GM18907 (cell line): ENCODE data around the gene PSMD11.

Experiments used
- ATAC-seq: cut with Tn5 transposase; IDR thresholded peaks from one replicate; pipeline ENCODE4 v1.9.1; 2021; ENCODE audit warnings: mild to moderate bottlenecking, moderate library complexity; ENCODE audit not compliant: unreplicated experiment

PSMD11 gene

DNA sequence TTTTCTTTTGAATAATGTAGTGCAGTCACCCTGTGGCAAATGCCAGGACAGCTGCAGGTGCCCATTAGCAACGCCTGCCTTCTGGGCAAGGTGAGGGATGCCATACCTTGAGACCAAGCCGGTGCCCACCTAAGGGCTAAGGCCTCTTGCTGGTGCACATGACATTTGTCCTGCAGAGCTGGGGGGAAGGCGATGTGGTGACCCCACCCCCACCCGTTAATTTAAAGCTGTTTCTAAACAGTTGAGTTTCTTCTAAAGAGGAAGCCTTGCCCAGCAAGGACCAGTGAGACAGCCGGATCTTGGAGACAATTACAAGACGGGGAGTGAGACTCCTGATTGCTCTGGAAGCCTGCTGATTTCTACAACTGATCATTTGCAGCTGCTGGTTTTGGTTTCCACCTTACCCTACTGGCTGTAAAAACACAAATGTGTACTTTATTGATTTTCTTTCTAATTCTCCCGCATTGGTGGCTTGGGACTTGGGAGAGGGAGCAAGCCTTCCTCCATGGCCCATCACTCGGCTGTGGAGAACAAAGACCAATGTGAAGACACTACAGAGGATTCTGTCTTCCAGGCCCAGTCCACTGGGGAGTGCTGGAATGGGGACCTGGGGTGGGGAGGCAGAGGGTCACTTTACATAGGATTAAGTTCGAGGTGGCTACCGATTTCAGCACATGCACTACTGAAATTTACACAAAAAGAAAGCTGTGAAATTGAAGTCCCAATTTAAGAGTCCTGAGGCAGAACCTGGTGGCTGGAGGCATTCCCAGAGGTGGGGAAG is 45.2 kb downstream of the PSMD11 start:
- ATAC-seq, result no peak

DNA sequence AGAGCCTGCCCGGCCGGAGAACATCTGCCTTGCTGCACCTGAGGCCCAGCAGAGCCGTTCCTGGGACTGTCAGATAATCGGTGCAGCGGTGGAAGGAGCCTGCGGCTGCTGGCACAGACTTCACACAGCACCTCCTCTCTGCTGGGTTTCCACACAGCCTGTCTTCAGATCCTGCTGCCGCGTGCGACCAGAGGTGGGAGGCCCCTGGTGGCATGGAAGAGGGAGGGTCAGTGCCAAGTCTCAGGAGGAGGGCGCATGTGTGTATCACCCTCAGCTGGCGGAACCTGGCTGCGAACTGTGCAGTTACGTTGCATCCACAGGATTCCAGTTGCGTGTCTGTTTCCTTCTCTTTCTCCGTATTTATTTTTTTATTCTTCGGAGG is 45.8 kb downstream of the PSMD11 start:
- ATAC-seq, result no peak

DNA sequence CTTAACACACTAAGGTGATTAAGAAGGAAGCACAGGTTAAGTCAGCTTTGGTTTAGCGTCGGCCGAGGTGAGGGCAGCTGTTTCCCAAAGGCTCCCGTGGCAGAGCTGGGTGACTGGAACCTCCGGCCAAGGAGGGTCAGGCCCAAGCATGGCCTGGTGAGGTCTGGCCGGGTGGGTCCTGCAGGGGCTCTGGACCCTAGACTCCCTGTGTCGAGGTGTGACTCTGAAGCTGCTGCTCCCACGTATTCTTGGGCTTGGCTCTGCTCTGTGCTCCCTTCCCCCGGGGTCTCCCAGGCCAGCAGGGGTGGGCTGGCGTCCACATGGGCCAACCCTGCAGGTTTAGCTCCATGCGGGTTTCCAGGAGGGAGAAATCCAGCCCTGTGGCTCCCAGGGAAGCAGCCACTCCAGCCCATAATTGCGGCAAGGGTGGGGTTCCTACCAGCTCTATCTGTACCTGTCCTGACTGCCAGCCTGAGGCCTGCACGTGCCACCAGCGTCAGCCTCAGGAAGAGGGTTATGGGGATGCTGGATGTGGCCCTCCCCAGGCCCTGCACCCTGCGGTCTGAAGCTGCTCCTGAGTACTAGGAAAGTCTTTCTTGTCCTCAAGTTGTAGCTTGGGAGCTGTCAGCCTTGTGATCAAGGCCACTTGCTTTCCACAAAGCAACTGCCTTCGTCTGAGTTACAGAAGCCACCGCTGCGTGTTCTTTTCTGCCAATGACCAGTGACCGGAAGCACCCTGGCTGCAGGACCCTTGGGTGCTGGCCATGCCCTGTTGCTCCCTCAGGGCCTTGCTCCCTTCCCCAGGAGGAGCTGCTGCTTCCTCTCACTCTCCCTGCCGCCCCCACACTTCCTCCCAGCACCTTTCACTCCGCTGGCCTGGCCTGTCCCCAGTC is 47.3 kb downstream of the PSMD11 start:
- ATAC-seq, result no peak

DNA sequence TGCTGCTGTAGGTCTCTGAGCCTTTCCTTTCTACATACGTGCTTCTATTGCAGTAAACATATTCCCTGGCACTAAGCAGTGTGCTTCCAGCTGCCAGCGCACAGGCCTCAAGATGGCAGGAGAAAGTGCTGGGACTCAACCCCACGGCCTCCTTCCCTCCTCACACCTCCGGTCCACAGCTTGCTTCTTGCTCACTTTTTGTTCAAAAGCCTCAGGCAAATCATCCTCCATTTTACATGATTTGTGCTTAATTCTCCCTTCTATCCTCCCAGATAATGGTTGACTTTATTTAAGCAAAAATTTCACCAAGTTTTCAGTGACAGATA is 47.9 kb downstream of the PSMD11 start:
- ATAC-seq, result no peak

DNA sequence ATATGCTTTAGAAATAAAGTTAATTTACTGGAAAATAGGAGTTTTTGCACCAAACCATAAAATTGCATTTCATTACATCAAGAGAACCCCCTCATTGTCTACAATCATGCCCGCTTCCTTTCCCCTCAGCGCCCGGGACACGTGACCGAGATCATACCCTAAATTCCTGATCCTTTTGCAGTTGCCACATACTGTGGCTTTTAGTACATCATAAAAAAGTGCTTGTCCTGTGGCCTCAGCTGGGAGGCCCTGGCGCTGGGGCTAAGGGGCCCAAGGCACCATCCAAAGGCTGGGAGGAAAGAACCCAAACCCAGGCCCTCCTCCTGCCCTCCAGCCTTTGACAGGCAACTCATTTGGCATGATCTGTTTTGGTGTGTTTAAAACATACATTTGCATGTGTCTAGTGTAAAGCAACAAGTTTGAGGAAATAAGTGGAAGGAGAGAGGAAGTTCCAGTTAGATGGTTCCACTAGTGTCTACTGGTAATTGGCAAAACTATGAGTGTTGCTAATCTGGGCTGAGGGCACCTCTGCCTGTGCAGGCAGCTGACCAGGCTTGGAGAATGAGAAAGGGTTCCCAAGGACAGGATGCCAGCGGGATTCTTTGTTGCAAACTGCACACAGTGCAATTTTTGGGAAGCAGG is 48.5 kb downstream of the PSMD11 start:
- ATAC-seq, result no peak

DNA sequence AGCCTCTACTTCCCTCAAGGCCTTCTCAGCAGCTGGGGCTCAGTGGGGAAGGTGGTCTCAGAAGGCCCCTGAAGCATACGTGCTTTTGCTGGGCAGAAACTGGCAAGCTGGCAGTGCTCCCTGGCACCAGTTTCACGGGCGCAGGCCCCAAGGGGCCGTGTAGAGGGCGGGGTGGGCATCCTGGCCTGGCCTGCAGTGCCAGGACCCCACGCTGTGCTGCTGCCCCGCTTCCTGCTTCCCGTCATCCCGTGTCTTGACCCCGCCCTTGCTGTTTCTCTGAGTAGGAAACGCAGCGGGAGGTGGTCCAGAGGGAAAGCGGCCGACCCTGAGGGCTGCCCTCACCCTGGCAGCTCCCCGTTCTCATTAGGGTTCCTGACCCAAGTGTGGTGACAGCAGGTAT is 49.3 kb downstream of the PSMD11 start:
- no peak for ATAC-seq

DNA sequence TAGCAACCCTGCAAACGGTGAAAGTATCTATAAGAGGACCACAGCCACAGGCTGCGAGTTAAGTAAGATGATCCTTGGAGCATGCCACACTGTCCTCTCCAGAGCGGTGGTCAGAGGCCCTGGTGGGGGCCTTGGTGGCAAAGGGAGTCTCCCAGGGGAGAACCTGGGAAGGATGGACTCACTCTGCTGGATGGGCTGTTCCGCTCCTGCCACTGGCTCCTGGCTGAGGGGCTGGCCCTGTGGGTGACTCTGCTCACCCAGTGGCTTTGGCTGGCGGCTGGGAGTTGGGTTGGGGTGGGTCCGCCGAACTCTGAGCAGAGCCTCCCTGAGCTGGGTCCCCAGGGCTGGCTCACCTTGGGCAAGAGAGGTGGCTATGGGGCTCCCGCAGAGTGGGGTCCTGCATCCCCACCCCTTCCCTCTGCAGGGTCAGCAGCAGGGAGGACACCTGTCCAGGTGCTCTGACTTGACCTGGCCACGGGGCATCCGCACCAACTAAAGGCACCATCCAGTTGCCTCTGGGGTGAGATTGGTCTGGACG is 49.7 kb downstream of the PSMD11 start:
- no peak for ATAC-seq

DNA sequence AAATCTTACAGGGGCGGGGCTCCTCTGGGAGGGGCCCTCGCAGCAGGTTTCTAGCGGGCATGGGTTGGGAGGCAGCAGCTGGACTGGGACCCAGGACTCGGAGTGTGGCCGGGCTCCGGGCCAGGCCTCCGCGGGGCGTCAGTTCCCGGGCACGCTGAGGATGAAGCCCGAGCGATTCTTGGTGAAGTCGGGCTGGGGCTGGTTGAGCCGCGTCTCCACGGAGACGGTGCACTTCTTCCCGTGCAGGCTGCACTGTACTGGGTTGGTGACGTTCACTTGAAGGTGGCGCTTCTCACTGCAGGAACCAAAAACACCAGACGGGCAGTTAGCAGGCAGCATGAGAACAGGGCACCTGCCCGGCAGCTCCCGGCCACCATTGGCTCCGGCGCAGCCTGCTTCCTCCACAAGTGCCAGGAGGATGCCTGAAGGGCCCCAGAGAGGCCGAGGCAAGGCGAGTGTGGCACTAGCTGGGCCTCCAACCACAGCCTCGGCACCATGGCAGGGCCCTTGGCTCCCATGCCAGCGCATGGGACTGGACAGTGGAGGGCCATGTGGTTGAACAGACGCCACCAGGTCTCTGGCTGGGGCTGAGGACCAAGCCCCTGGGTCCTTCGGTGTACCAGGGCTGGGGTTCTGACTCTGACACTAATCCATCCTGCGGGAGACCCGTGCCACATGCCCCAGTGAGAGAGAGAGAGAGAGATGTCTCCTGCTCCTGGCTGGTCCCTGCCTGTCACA is 50.5 kb downstream of the PSMD11 start:
- no peak for ATAC-seq

DNA sequence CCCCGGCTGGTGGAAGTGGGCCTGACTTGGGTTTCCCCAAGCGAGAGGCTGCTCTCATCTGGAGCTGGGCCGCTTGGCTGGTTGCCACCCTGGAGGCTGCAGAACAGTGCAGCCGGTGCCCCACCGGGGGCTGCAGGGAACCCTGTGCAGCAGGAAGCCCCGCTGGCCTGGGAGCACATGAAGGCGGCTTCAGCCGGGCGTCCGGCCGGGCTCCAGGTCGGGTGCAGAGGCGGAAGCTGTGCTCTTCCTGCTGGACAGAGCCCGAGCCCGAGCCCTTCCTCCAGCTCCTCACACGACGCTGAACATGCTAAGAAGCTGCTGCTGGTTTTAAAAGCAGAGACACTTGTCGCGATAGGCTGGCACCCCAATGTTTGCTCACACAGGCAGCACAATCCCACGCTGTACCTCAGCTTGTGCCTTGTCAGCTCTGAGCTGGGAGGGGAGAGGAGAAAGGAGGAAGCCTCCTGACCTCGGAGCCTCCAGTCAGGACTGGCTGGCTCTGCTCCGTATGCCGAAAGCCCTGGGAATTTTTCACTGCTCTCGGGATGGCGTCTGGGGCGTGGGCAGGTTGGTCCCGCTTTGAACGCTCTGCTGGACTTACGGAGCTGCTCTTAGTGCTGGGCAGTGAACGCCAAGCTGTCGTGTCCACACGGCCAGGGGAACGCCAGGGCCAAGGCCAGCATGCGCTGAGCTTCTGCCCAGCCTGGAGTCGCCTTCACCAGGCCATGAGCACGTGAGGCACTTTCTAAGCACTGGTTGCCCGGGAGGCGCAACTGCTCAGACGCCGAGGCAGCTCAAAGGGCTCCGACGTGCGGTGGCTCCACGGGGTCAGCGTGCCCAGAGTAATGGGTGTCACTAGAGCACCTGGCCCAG is 51.3 kb downstream of the PSMD11 start:
- ATAC-seq, result no peak

DNA sequence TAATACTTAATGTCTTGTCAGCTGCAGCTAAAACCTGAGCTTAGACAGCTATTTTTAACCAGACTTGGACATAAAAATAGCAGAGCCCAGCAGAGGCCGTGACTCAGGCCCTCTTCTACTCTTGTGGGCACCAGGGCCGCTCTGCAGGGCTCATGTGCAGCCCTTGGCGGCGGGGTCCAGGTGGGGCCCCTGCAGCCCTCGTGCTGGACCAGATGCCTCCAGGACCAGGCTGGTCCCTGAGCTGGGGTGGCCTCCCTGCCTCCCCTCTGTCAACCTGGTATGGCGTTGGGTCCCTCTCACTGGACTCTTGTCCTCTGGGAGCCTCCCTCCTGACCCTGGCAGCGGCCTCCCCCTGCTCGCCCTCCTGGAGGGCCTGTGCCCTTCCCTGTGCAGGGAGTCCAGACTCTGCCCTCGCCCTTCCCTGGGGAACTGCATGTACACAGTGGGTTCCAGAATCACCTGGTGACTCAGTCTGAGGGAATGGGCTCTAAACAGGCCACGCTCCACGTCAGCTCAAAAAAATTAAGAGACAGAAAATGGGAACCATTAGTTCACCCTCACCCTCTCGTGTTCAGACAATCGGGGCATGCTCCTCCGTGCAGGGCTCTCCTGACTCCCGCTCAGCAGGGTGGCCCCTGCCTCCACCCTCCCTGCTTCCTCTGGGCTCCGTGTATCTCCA is 52.2 kb downstream of the PSMD11 start:
- no peak for ATAC-seq

DNA sequence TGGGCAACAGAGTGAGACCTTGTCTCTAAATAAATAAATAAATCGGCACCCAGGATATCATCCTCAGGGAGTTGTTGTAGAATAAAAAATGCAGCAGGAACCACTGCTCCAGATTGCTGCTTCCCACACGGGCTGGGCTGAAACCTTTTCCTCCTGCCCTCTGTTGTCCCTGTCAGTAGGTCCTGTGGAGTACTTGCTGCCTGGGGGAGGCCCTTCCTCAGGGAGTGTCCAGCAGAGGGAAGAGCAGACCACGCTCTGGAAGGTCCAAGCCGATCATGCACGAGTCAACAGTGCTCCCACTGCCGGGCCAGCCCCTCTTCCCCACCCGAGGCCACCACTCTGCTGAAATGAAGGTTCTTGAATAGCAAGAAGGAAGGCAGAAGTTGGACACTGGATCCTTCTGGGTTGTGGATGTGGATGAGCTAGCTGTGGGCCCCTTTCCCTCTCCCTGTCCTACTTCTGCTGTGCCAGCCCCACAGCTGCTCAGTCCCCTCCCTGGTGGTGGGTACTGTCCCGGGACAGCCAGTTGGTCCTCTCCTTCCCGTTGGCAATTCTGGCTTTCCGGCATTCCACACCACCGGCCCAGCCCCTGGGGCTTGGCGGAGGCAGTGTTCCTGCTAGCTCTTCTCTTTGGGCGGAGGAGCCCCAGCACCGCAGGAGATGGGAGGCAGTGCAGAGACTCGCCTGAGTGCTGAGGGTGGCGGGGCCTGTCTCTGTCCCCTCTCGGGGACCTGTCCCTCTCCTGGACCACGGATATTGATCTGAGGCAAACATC is 53.3 kb downstream of the PSMD11 start:
- ATAC-seq, result no peak

DNA sequence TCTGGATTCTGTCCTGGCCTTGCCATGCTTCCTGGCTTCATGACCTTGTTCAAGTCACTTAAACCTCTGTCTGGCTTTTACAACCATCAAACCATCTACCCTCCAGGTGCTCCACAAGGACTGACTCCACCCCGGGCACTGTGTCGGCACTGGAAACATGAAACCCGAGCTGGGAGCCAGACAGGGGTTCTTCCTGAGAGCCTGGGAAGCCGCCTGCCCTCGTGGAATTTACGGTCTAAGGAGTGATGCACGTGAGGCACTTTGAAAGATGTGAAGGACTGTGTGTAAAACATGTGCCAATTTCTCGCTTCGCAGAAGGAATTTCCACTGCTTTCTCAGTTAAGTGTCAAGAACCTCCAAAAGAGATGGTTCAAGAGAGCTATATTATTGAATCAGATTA is 54.1 kb downstream of the PSMD11 start:
- no peak for ATAC-seq

DNA sequence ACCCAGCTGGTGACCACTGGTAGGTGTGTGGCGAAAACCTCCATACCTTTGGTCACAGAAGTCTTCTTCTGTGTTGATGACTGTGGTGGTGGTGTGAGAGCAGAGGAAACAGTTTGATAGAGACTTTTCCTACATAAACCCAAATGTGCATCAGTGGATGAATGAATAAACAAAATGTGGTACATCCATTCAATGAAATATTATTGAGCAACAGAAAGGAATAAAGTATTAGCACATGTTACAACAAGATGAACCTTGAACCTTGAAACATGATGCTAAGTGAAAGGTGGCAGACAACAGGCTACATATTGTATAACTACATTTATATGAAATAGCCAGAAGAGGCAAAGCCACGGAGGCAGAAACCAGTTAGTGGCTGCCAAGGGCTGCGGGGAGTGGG is 57.7 kb downstream of the PSMD11 start:
- ATAC-seq, result no peak

DNA sequence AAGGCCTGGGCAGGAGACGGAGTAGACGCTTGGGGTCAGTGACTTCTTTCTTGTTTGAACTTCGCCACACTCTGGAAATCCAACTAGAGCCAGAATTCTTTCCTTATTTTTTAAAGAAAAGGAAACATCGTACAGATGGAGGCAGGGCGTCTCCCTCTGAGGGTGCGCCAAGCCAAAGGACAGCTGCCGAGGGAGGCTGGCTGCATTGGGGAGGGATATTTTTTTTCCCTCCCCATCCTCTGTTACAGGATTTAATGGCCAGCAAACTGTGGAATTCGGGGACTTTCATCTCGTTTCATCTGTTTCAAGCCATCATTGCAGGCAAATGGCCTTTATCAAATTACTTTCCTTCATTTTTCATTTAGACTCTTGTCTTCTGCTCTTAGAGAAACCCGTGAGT is 58.4 kb downstream of the PSMD11 start:
- no peak for ATAC-seq

DNA sequence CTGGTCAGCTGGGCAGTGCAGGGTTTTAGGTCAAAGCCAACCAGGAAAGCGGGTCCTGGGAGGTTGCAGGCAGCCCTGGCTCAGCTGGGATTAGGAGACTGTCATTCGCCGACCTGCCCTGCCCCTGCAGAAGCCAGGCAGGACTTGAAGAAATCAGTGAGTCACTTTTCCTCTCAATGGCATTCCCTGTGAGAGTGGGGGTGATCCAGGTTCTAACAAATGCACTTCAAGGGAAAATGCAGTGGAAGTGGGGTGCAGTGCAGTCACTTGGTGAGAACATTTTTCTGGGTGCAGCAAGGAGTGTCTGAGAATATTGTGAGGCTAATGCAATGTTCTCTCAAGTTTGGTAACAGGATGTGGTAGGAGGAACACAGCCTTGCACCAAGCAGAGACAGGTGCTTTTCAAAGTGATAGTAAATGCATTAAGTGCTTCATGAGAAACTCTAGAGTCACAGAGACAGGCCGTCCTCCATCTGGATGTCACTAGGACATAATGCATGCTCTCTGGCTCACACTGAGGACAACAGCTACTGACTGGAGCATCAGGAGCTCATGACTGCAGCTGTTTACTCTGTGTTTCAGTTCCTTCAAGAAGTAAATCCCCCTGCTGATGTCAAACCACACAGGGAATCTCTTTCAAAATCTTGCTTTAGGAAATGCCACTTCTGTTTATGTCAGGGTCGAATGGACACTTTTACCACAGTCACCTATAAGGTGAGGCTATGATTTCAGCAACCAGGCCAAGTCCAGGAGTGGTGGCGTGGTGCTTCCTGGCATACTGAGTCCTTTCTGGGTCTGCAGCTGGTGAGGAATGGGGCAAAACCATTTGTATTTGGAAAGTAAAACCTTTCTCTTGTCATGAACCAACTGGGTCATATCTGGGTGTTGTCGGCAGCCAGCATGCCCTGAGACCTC is 59.2 kb downstream of the PSMD11 start:
- ATAC-seq, result peak; percentile 89

DNA sequence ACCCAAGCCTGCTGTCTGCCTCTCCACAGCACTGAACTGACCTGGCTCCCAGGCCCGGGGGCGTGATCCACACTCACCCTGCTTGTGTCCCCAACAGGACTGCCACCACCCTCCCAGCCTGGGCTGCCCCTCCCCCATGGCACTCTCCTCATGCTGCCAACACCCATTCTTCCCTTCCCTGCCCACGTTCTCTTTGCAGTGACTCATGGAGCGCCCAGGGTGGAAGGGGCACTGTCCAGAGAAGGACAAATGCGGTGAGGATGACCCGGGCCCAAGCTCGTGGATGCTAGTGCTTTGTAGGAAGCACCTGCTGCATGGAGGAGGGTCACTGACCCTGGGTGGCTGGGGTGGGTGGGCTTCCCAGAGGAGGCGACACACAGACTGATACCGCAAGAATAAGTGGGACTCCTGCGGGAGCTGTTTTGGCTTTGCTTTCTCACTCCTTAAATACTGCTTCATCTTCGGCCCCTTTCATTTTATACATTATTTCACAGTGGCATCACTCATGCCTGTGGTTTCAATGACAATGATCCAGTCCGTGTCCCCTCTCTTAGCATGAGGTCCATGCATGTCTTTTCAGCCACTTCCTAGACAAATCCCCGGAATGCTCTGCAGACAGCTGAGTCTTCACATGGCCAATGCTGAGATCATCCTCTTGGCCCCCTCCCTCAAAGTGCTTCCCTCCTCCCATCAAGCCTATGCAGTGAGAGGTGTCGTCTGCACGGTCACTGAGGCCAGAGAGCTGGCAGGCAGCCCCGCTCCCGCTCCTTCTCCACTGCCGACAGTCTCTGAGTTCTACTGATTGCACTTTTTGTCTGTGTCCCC is 60.1 kb downstream of the PSMD11 start:
- ATAC-seq, result no peak

DNA sequence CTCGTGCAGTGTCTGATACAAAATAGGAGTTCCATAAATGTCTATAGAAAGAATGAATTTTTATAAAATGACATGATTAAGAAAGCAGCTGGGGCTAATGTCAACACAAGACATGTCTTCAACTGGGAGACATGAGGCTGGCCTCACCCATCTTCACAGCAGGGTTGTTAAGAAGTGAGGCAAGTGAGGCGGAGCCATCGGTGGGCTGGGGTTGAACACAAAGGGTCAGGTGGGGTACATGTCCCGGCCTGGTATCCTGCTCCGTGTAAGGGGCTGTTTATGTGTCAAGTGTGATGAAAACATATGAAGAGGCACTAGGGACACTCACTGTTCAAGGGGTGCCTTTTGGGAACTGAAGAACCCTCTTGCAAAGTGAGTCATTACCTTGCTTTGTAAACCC is 64.6 kb downstream of the PSMD11 start:
- no peak for ATAC-seq
